Suprapubic skin (tissue), 4 donors: ENCODE data around the gene EFEMP1. TPM values are rescaled to one million over a fixed set of nuclear protein-coding genes. Genes with fewer than 3 reads are reported as not detected.
"Not testable (repeated sequence)": the region's sequence is repeated elsewhere in the genome, so short reads cannot be mapped to it uniquely, and the experiment has no call there.

ENCODE experiments used
- DNase-seq, 2 donors: peaks; one replicate each; pipeline ENCODE4 v3.0.0-alpha.2; 2019; ENCODE audit warnings: low spot score in 2 of 2
- H3K27ac ChIP-seq: fragments of 200-600 bp; sonication (generic); one replicate; pipeline ENCODE4 v1.5.1; 2019
- H3K27me3 ChIP-seq: fragments of 200-600 bp; sonication (generic); one replicate; pipeline ENCODE4 v1.5.1; 2019
- H3K36me3 ChIP-seq: fragments of 200-600 bp; sonication (generic); one replicate; pipeline ENCODE4 v1.5.1; 2019
- H3K4me1 ChIP-seq: fragments of 200-600 bp; sonication (generic); one replicate; pipeline ENCODE4 v1.5.1; 2019
- H3K4me3 ChIP-seq: fragments of 200-600 bp; sonication (generic); one replicate; pipeline ENCODE4 v1.5.1; 2019; ENCODE audit warnings: mild to moderate bottlenecking
- H3K9me3 ChIP-seq: fragments of 200-600 bp; sonication (generic); one replicate; pipeline ENCODE4 v1.5.1; 2019
- CTCF ChIP-seq, 2 donors: fragments of 200-600 bp in 1 of 2; fragments of 450-650 bp in 1 of 2; sonication (generic) in 1 of 2; IDR thresholded peaks; one replicate each; pipeline ENCODE4 v1.5.1; 2016 to 2019; ENCODE audit warnings: antibody characterized with exemption in 2 of 2, mild to moderate bottlenecking in 1 of 2, moderate library complexity in 1 of 2
- EP300 ChIP-seq: sonication (generic); formaldehyde crosslinking; IDR thresholded peaks from one replicate; pipeline ENCODE4 v1.6.1; 2017; ENCODE audit warnings: antibody characterized with exemption
- POLR2A ChIP-seq, 2 donors: fragments of 450-650 bp; IDR thresholded peaks; one replicate each; pipeline ENCODE4 v1.6.1; 2017; ENCODE audit warnings: antibody characterized with exemption in 2 of 2, mild to moderate bottlenecking in 2 of 2, moderate library complexity in 2 of 2
- POLR2AphosphoS5 ChIP-seq, 3 donors: sonication (generic); formaldehyde crosslinking; IDR thresholded peaks; one replicate each; pipeline ENCODE4 v1.6.1; 2017; ENCODE audit warnings: antibody characterized with exemption in 3 of 3
- WGBS: methylation state at CpG from one replicate; pipeline ENCODE4 v1.1.5; 2018; 5-methylcytosine and 5-hydroxymethylcytosine counted together
- total RNA-seq, 4 donors: library from RNA; depleted of rRNA; stranded (reverse); fragments of >200 nt; gene quantifications; one replicate each; pipeline ENCODE4 v1.1.0, GENCODE V29; 2016

Gene EFEMP1
- total RNA-seq, 4 donors from 2014 or later = 93.1 to 145 (median 137) TPM

- Histone ChIP-seq H3K36me3 (no peaks in the 10 kb centered on the region), H3K4me3 (no peak overlapping the region), H3K9me3 (no peaks in the 10 kb centered on the region), H3K27me3 (no peaks in the 10 kb centered on the region), H3K27ac (peak overlapping the region; percentile 68), H3K4me1 (peaks cover 8% of the 10 kb centered on the region)
- TF ChIP-seq EP300 (no peak), CTCF (IDR thresholded peaks at IDR 0.05) (no peak), POLR2A (IDR thresholded peaks at IDR 0.05) (no peak), POLR2AphosphoS5 (IDR thresholded peaks at IDR 0.05) (no peak)
- no peak for DNase-seq
- WGBS = 58% methylated on average over 1 of the region's 1 CpG
These were observed 84.9 kb downstream of the EFEMP1 start for GRCh38 chr2:55838653-55839052.

- H3K27me3 ChIP-seq, H3K9me3 ChIP-seq, H3K36me3 ChIP-seq, H3K27ac ChIP-seq, H3K4me1 ChIP-seq, H3K4me3 ChIP-seq, DNase-seq: not testable (repeated sequence)
- 56% methylated on average over 1 of the region's 1 CpG for WGBS
These were observed 85.5 kb downstream of the EFEMP1 start for GRCh38 chr2:55838117-55838516.

- Histone ChIP-seq H3K36me3 (no peaks in the 10 kb centered on the region), H3K27me3 (no peaks in the 10 kb centered on the region), H3K4me3 (no peak overlapping the region), H3K4me1 (peaks cover 5% of the 10 kb centered on the region), H3K27ac (no peak overlapping the region), H3K9me3 (no peaks in the 10 kb centered on the region)
- no peak for TF ChIP-seq POLR2AphosphoS5 (IDR thresholded peaks at IDR 0.05)
- TF ChIP-seq POLR2A (IDR thresholded peaks at IDR 0.05) = no peak
- TF ChIP-seq CTCF (IDR thresholded peaks at IDR 0.05) = no peak
- no peak for TF ChIP-seq EP300
- 74% methylated on average over 5 of the region's 9 CpGs for WGBS
- DNase-seq = no peak
These were observed 86.5 kb downstream of the EFEMP1 start for GRCh38 chr2:55837073-55837472.

GRCh38 chr2:55831671-55832410, 91.7 kb downstream of the EFEMP1 start:
- H3K9me3 ChIP-seq, H3K36me3 ChIP-seq, H3K27ac ChIP-seq, H3K27me3 ChIP-seq, H3K4me1 ChIP-seq, DNase-seq, H3K4me3 ChIP-seq: not testable (repeated sequence)
- 31% methylated on average over 2 of the region's 2 CpGs for WGBS

GRCh38 chr2:55827855-55828254, 95.7 kb downstream of the EFEMP1 start:
- no peaks in the 10 kb centered on the region for H3K36me3 ChIP-seq
- DNase-seq = no peak
- no peaks in the 10 kb centered on the region for H3K9me3 ChIP-seq
- H3K4me1 ChIP-seq = no peaks in the 10 kb centered on the region
- no peaks in the 10 kb centered on the region for H3K27me3 ChIP-seq
- WGBS = 89% methylated on average over 1 of the region's 1 CpG
- H3K27ac ChIP-seq = no peak overlapping the region
- H3K4me3 ChIP-seq = no peak overlapping the region
- TF ChIP-seq EP300 (no peak), POLR2A (IDR thresholded peaks at IDR 0.05) (no peak), CTCF (IDR thresholded peaks at IDR 0.05) (no peak), POLR2AphosphoS5 (IDR thresholded peaks at IDR 0.05) (no peak)

- H3K4me1 ChIP-seq, H3K4me3 ChIP-seq, H3K36me3 ChIP-seq, H3K27ac ChIP-seq, DNase-seq, H3K27me3 ChIP-seq, H3K9me3 ChIP-seq: not testable (repeated sequence)
- 100% methylated on average over 2 of the region's 2 CpGs for WGBS
These were observed 96.2 kb downstream of the EFEMP1 start for GRCh38 chr2:55827428-55827827.

- DNase-seq = no peak
These were observed 97.3 kb downstream of the EFEMP1 start for GRCh38 chr2:55826246-55826645.

More at GRCh38 chr2:55826246-55826645, 97.3 kb downstream of the EFEMP1 start:
- WGBS = 88% methylated on average over 4 of the region's 6 CpGs
- Histone ChIP-seq H3K4me3 (no peak overlapping the region), H3K27ac (no peak overlapping the region), H3K36me3 (no peaks in the 10 kb centered on the region), H3K9me3 (no peaks in the 10 kb centered on the region), H3K4me1 (no peaks in the 10 kb centered on the region), H3K27me3 (no peaks in the 10 kb centered on the region)
- TF ChIP-seq CTCF (IDR thresholded peaks at IDR 0.05) (no peak), POLR2A (IDR thresholded peaks at IDR 0.05) (no peak), POLR2AphosphoS5 (IDR thresholded peaks at IDR 0.05) (no peak), EP300 (no peak)
